Activated T-helper 1 cell treated with anti-CD3 and anti-CD28 coated beads, Interleukin-12 subunit alpha, Interleukin-12 subunit beta, Interleukin-2, Interleukin-4 antibody, amounts not matched to agents 30 ng/mL and 10 ng/mL and 1 ng/mL, durations not matched to agents 14 hours and 24 hours and 36 hours (primary cell): ENCODE data around the gene TIMP2. TPM values are rescaled to one million over a fixed set of nuclear protein-coding genes. Genes with fewer than 3 reads are reported as not detected.
"Not testable (repeated sequence)": the region's sequence is repeated elsewhere in the genome, so short reads cannot be mapped to it uniquely, and the experiment has no call there.

Experiments used
- DNase-seq: peaks from one replicate; pipeline ENCODE4 v3.0.0; 2021; ENCODE audit warnings: low spot score
- H3K27ac Mint-ChIP-seq: one replicate; pipeline ENCODE4 v1.8.0; 2021; ENCODE audit warnings: mild to moderate bottlenecking, mixed read lengths
- H3K27me3 Mint-ChIP-seq: one replicate; pipeline ENCODE4 v1.8.0; 2022; ENCODE audit warnings: mild to moderate bottlenecking, moderate library complexity, mixed read lengths; ENCODE audit not compliant: insufficient read depth
- H3K36me3 Mint-ChIP-seq: one replicate; pipeline ENCODE4 v1.8.0; 2021; ENCODE audit warnings: low read depth, mixed read lengths
- H3K4me1 Mint-ChIP-seq: one replicate; pipeline ENCODE4 v1.8.0; 2021; ENCODE audit warnings: low read depth, mixed read lengths
- H3K4me3 Mint-ChIP-seq: one replicate; pipeline ENCODE4 v1.8.0; 2021; ENCODE audit warnings: mild to moderate bottlenecking, moderate library complexity, mixed read lengths
- H3K9me3 Mint-ChIP-seq: one replicate; pipeline ENCODE4 v1.8.0; 2021; ENCODE audit warnings: mixed read lengths
- intact Hi-C: fragments of 100-400 bp; cut with micrococcal nuclease; formaldehyde crosslinking; loops from one replicate; pipeline ENCODE4 v1.15.1; 2024
- total RNA-seq: library from RNA; stranded (reverse); gene quantifications from 2 replicates; pipeline ENCODE4 v1.2.3, GENCODE V29; 2022

TIMP2 gene
- total RNA-seq, 1 donor from 2014 or later, result 1.1 TPM

DNA sequence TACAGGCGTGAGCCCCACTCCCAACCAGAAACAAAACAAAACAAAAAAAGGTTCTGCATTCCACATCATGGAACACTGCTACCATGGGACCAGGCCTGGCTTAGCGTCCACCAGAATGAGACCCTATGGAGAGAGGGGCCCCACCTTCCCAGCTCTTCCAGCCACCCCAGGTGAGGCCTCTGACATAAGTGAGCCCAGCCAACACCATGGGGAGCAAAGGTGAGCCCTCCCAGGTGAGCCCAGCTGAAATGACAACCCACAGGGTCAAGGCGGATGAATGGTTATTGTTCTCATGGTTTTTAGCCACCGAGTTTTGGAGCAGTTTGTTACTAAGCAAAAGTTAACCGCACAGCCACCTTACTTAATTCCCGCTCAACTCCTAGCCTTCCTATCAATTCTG is 38.2 kb upstream of the TIMP2 start:
- no peak for DNase-seq
- Mint-ChIP-seq H3K4me1 (no peaks in the 10 kb centered on the region), H3K27me3 (peaks cover 2% of the 10 kb centered on the region), H3K36me3 (no peaks in the 10 kb centered on the region), H3K9me3 (no peaks in the 10 kb centered on the region), H3K4me3 (no peak overlapping the region), H3K27ac (no peak overlapping the region)
- intact Hi-C loops, result no loop called here

DNA sequence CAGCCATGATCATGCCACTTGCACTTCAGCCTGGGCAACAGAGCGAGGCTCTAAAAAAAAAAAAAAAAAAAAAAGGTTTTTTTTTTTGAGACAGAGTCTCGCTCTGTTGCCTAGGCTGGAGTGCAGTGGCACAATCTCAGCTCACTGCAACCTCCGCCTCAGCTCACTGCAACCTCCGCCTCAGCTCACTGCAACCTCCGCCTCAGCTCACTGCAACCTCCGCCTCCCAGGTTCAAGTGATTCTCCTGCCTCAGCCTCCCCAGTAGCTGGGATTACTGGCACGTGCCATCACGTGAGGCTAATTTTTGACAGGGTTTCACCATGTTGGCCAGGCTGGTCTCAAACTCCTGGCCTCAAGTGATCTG is 37.8 kb upstream of the TIMP2 start:
- intact Hi-C loops, DNase-seq, H3K9me3 Mint-ChIP-seq, H3K36me3 Mint-ChIP-seq, H3K4me3 Mint-ChIP-seq, H3K4me1 Mint-ChIP-seq, H3K27me3 Mint-ChIP-seq, H3K27ac Mint-ChIP-seq: not testable (repeated sequence)

GRCh38 chr17:78962345-78962983 is 37.3 kb upstream of the TIMP2 start:
- no peak for DNase-seq
- Mint-ChIP-seq H3K9me3 (no peaks in the 10 kb centered on the region), H3K27ac (no peak overlapping the region), H3K36me3 (no peaks in the 10 kb centered on the region), H3K4me1 (no peaks in the 10 kb centered on the region), H3K27me3 (peaks cover 2% of the 10 kb centered on the region), H3K4me3 (no peak overlapping the region)
- intact Hi-C loops, result no loop called here

DNA sequence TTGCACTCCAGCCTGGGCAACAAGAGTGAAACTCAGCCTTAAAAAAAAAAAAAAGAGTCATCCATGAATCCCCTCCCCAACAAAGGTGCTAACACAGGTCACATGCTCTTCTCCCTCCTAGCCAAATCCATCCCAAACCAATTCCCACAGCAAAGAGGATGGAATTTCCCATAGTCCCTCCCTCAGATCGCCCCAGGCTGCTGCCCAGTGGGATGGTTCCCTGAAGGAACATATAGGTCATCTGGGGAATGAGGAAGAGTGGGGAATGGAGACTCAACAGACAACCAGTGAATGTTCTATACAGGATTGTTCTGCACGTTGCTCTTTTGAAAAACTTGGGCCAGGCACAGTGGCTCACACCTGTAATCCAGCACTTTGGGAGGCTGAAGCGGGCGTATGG is 36.4 kb upstream of the TIMP2 start:
- no peaks in the 10 kb centered on the region for H3K36me3 Mint-ChIP-seq
- H3K4me1 Mint-ChIP-seq, result no peaks in the 10 kb centered on the region
- DNase-seq, result no peak
- no peak overlapping the region for H3K4me3 Mint-ChIP-seq
- H3K27me3 Mint-ChIP-seq, result peaks cover 2% of the 10 kb centered on the region
- no peak overlapping the region for H3K27ac Mint-ChIP-seq
- intact Hi-C loops, result no loop called here
- H3K9me3 Mint-ChIP-seq, result no peaks in the 10 kb centered on the region

- no peaks in the 10 kb centered on the region for H3K4me1 Mint-ChIP-seq
Measured at GRCh38 chr17:78960928-78961327, 35.7 kb upstream of the TIMP2 start.

GRCh38 chr17:78959803-78960202 is 34.6 kb upstream of the TIMP2 start:
- DNase-seq, result no peak
- Mint-ChIP-seq H3K27me3 (peaks cover 2% of the 10 kb centered on the region), H3K27ac (no peak overlapping the region), H3K36me3 (no peaks in the 10 kb centered on the region), H3K9me3 (no peaks in the 10 kb centered on the region), H3K4me3 (no peak overlapping the region), H3K4me1 (no peaks in the 10 kb centered on the region)
- intact Hi-C loops, result no loop called here

More at GRCh38 chr17:78960928-78961327, 35.7 kb upstream of the TIMP2 start:
- no peak overlapping the region for H3K27ac Mint-ChIP-seq
- intact Hi-C loops, result no loop called here
- H3K27me3 Mint-ChIP-seq, result peaks cover 2% of the 10 kb centered on the region
- H3K36me3 Mint-ChIP-seq, result no peaks in the 10 kb centered on the region
- H3K9me3 Mint-ChIP-seq, result no peaks in the 10 kb centered on the region
- no peak for DNase-seq
- H3K4me3 Mint-ChIP-seq, result no peak overlapping the region

DNA sequence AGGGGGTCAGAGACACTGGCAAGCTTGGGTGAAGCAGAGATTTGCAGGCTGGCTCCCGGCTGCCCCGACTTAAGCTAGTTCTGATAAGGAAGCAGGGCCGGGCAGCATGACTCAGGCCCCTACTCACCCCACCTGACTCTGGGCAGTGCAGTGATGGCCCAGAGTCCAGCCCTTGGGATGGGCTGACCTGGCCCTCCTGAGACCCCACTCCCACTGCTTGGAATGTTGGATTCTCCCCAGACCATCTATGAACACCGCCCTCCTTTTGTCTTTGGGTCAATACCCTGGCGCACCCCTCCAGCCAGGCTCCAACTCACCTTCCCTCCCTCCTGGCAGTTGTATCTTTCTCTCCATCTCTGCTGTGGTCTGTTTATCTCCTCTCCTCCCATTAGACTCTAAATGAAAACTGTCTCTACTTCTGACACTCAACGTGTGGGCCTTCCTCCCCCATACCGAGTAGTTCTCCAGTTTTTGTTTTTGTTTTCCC is 33.5 kb upstream of the TIMP2 start:
- DNase-seq, result no peak
- intact Hi-C loops, result no loop called here
- H3K4me1 Mint-ChIP-seq, result no peaks in the 10 kb centered on the region
- no peaks in the 10 kb centered on the region for H3K36me3 Mint-ChIP-seq
- no peaks in the 10 kb centered on the region for H3K9me3 Mint-ChIP-seq
- H3K4me3 Mint-ChIP-seq, result no peak overlapping the region
- H3K27ac Mint-ChIP-seq, result no peak overlapping the region
- peaks cover 2% of the 10 kb centered on the region for H3K27me3 Mint-ChIP-seq

- intact Hi-C loops, result no loop called here
Measured at GRCh38 chr17:78957128-78957527, 31.9 kb upstream of the TIMP2 start.

GRCh38 chr17:78956254-78956653 is 31.1 kb upstream of the TIMP2 start:
- Mint-ChIP-seq H3K27me3 (peaks cover 2% of the 10 kb centered on the region), H3K4me3 (no peak overlapping the region), H3K36me3 (no peaks in the 10 kb centered on the region), H3K27ac (no peak overlapping the region), H3K4me1 (no peaks in the 10 kb centered on the region), H3K9me3 (peaks cover 3% of the 10 kb centered on the region)
- intact Hi-C loops, result no loop called here
- DNase-seq, result no peak

More at GRCh38 chr17:78957128-78957527, 31.9 kb upstream of the TIMP2 start:
- no peaks in the 10 kb centered on the region for H3K4me1 Mint-ChIP-seq
- DNase-seq, result no peak
- no peak overlapping the region for H3K27ac Mint-ChIP-seq
- H3K4me3 Mint-ChIP-seq, result no peak overlapping the region
- H3K27me3 Mint-ChIP-seq, result peaks cover 2% of the 10 kb centered on the region
- H3K36me3 Mint-ChIP-seq, result no peaks in the 10 kb centered on the region
- H3K9me3 Mint-ChIP-seq, result no peaks in the 10 kb centered on the region

DNA sequence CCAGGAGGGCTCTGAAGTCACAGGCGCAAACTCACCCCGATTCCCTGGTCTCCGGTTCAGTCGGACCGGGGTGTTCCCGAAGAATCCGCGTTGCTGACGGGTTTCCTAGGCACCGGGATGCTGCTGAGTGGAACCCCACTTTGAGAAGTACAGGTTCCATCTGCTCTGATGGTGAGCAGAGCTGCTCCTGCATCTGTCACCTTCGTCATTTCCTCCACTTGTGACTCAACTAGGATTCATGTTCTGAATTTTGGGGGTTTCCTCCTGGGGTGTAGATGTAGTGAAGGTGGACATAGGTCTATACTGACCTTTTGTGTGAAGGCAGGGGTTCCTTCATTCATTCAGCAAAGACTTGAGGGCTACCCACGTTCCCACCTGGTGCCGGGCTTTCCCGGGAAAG is 29.5 kb upstream of the TIMP2 start:
- DNase-seq, result no peak
- Mint-ChIP-seq H3K27me3 (peaks cover 2% of the 10 kb centered on the region), H3K4me3 (no peak overlapping the region), H3K36me3 (no peaks in the 10 kb centered on the region), H3K4me1 (no peaks in the 10 kb centered on the region), H3K9me3 (peaks cover 18% of the 10 kb centered on the region), H3K27ac (no peak overlapping the region)
- intact Hi-C loops, result no loop called here

DNA sequence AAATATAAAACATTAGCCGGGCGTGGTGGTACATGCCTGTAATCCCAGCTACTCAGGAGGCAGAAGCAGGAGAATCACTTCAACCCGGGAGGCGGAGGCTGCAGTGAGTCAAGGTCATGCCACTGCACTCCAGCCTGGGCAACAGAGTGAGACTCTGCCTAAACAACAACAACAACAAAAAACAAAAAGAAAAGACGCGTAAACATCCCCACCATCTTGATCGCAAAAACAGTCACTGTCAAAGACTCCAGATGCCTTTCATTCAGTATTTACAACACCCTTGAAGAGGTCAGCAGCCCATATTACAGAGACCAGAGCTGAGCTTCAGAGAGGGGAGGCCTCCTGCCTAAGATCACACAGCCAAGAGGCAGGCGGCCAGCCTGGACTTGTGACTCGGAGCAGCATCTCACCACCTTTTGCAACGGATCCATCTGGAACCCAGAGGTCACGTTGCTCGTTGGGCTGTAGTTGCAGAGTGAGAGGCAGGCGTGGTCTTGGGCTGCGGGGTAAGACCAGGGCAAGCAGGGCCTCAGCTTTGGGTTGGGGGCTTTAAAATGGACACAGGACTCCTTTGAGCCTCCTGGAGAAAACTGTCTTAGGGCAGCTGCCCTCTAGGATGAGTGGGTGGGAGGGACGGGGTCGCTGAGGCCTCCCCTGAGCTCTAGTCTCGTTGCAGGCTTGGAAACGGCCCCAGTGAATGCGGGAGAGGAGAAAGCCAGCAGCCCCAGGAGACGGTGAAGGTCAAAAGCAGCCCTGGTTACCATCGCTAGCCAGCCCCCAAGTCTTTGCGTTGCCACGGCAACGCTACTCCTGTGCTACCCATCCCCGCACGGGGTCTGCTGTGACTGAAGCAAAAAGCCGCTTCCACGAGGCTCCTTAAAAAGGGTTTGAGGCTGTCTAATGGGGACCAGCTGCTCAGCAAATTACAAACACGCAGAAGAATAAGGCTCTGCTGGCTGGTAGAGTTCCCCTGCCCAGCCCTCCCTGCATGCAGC is 28.5 kb upstream of the TIMP2 start:
- no peak for DNase-seq
- H3K36me3 Mint-ChIP-seq, result no peaks in the 10 kb centered on the region
- intact Hi-C loops, result no loop called here
- H3K9me3 Mint-ChIP-seq, result peaks cover 18% of the 10 kb centered on the region
- no peak overlapping the region for H3K27ac Mint-ChIP-seq
- H3K4me3 Mint-ChIP-seq, result no peak overlapping the region
- no peaks in the 10 kb centered on the region for H3K4me1 Mint-ChIP-seq
- H3K27me3 Mint-ChIP-seq, result peaks cover 3% of the 10 kb centered on the region

GRCh38 chr17:78952706-78953105 is 27.5 kb upstream of the TIMP2 start:
- H3K36me3 Mint-ChIP-seq, result no peaks in the 10 kb centered on the region
- no peak for DNase-seq
- peaks cover 18% of the 10 kb centered on the region for H3K9me3 Mint-ChIP-seq
- intact Hi-C loops, result no loop called here
- no peak overlapping the region for H3K27ac Mint-ChIP-seq
- no peak overlapping the region for H3K4me3 Mint-ChIP-seq
- no peaks in the 10 kb centered on the region for H3K4me1 Mint-ChIP-seq
- H3K27me3 Mint-ChIP-seq, result peaks cover 5% of the 10 kb centered on the region

- no peaks in the 10 kb centered on the region for H3K4me1 Mint-ChIP-seq
- intact Hi-C loops, result no loop called here
- H3K36me3 Mint-ChIP-seq, result no peaks in the 10 kb centered on the region
- H3K4me3 Mint-ChIP-seq, result no peak overlapping the region
- H3K9me3 Mint-ChIP-seq, result peaks cover 18% of the 10 kb centered on the region
- peaks cover 5% of the 10 kb centered on the region for H3K27me3 Mint-ChIP-seq
- H3K27ac Mint-ChIP-seq, result no peak overlapping the region
- DNase-seq, result no peak
Measured at GRCh38 chr17:78951967-78952551, 26.9 kb upstream of the TIMP2 start.
